Measurements from ENCODE around the gene PLCG2. TPM values are rescaled to one million over a fixed set of nuclear protein-coding genes. Genes with fewer than 3 reads are reported as not detected.

The PLCG2 gene
- total and polyA plus RNA-seq, 2 of the 8 experiments (the other 6 are each of a cell fraction or from before 2014, with no cell fraction given) = 6.1 to 6.9 TPM

GRCh38 chr16:81754858-81755257 lies 24.2 kb upstream of the PLCG2 start:
- CTCF ChIA-PET (ENCODE audit: partially characterized antibody) = interaction anchor here (1.1 to 1.8 kb wide), 5 partner anchors 41 to 389 kb away, joined by 3 to 6 read pairs (median 3); no protein-coding TSS in a partner anchor

More at GRCh38 chr16:81754858-81755257, 24.2 kb upstream of the PLCG2 start:
- no peak overlapping the region for H2BK5ac ChIP-seq (ENCODE audit: low read depth, low read length)
- no peaks in the 10 kb centered on the region for H3K79me2 ChIP-seq (ENCODE audit: control insufficient read depth in 1 of 2, insufficient read depth in 2 of 2, low read length in 2 of 2)
- TF ChIP-seq POU5F1 (IDR thresholded peaks at IDR 0.05; ENCODE audit: low read depth, low read length) = no peak
- no peak for TF ChIP-seq SP2 (IDR thresholded peaks at IDR 0.05; ENCODE audit: low read length)
- TF ChIP-seq KDM5A (IDR thresholded peaks at IDR 0.05; ENCODE audit: low read length) = no peak
- no peak for TF ChIP-seq BACH1 (IDR thresholded peaks at IDR 0.05; ENCODE audit: low read length)
- TF ChIP-seq, protein P1, sequence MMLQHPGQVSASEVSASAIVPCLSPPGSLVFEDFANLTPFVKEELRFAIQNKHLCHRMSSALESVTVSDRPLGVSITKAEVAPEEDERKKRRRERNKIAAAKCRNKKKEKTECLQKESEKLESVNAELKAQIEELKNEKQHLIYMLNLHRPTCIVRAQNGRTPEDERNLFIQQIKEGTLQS (IDR thresholded peaks at IDR 0.05; ENCODE audit: insufficient read depth, low read depth, low read length) = no peak
- no peak for TF ChIP-seq GABPA (IDR thresholded peaks at IDR 0.05; ENCODE audit: borderline replicate concordance, insufficient read depth, low read length)
- no peak for TF ChIP-seq CTCF (IDR thresholded peaks at IDR 0.05; ENCODE audit: control extremely low read depth in 1 of 3, insufficient read depth in 1 of 3, low read depth in 1 of 3, low read length in 3 of 3)
- no peak overlapping the region for H3K14ac ChIP-seq (ENCODE audit: insufficient read length)
- H3K27ac ChIP-seq (ENCODE audit: low read depth, low read length) = no peak overlapping the region
- H3K27me3 ChIP-seq (replicated peaks in 1 of 4; ENCODE audit: control insufficient read depth in 3 of 4, extremely low read depth in 1 of 4, insufficient read depth in 3 of 4, low read length in 3 of 4) = no peaks in the 10 kb centered on the region
- H4K91ac ChIP-seq (replicated peaks; ENCODE audit: insufficient read length, low read length) = no peak overlapping the region
- no peak overlapping the region for H3K56ac ChIP-seq (replicated peaks; ENCODE audit: insufficient read length, low read depth, low read length)
- H3K36me3 ChIP-seq (ENCODE audit: control insufficient read depth in 2 of 4, insufficient read depth in 4 of 4, low read length in 3 of 4) = no peaks in the 10 kb centered on the region
- no peak overlapping the region for H3K4ac ChIP-seq (replicated peaks; ENCODE audit: insufficient read length, low read depth, low read length)
- no peak overlapping the region for H3K4me2 ChIP-seq (ENCODE audit: insufficient read depth in 1 of 2, low read depth in 2 of 2, low read length in 2 of 2)
- 100% methylated on average over 1 of the region's 1 CpG; no CpG with 5 or more reads in 1 of the 2 experiments for WGBS, 2 experiments (ENCODE audit: extremely low coverage in 1 of 2, insufficient coverage in 1 of 2, insufficient read length in 1 of 2, insufficient replicate concordance in 2 of 2, low coverage in 1 of 2, low lambda C conversion rate in 2 of 2, missing lambda C conversion rate in 1 of 2)
- H3K9me3 ChIP-seq (ENCODE audit: insufficient read depth in 2 of 2, low read depth in 1 of 2, low read length in 1 of 2) = no peaks in the 10 kb centered on the region
- FAIRE-seq (no peak), DNase-seq (ENCODE audit: low read depth in 1 of 2, low spot score in 2 of 2) (no peak)
- H2AFZ ChIP-seq (ENCODE audit: low read length) = no peak overlapping the region
- no peak overlapping the region for H3K9ac ChIP-seq (replicated peaks in 1 of 4; ENCODE audit: extremely low read depth in 1 of 4, low read depth in 3 of 4, low read length in 3 of 4)
- no peak overlapping the region for H2BK12ac ChIP-seq (ENCODE audit: low read depth, low read length)
- no peak overlapping the region for H3K23ac ChIP-seq (ENCODE audit: insufficient read length)
- H2AK5ac ChIP-seq (ENCODE audit: low read depth, low read length) = no peak overlapping the region
- H2BK120ac ChIP-seq (replicated peaks; ENCODE audit: low read depth, low read length) = no peak overlapping the region
- no peak overlapping the region for H3K4me3 ChIP-seq (ENCODE audit: extremely low read depth in 1 of 4, insufficient read depth in 2 of 4, low read depth in 3 of 4, low read length in 4 of 4)
- POLR2A ChIA-PET (ENCODE audit: partially characterized antibody) = no interaction called here
- no peak overlapping the region for H2BK15ac ChIP-seq (ENCODE audit: low read length)
- H2BK20ac ChIP-seq (ENCODE audit: low read length) = no peak overlapping the region
- H3K4me1 ChIP-seq (replicated peaks in 1 of 4; ENCODE audit: control insufficient read depth in 3 of 4, insufficient read depth in 4 of 4, low read length in 3 of 4) = no peaks in the 10 kb centered on the region; a peak in 1 of 7 replicates
- H4K8ac ChIP-seq (ENCODE audit: extremely low read depth, insufficient read depth, low read length) = no peak overlapping the region
- H3K18ac ChIP-seq (ENCODE audit: extremely low read depth, low read length) = no peak overlapping the region
- no peaks in the 10 kb centered on the region; the same call in 1 of the 2 replicates for H3K23me2 ChIP-seq (ENCODE audit: low read depth, low read length)
- no peaks in the 10 kb centered on the region for H4K20me1 ChIP-seq (replicated peaks in 1 of 2; ENCODE audit: control insufficient read depth in 1 of 2, insufficient read depth in 2 of 2, low read length in 2 of 2)
- no peak overlapping the region for H4K5ac ChIP-seq (ENCODE audit: insufficient read length, low read depth, low read length)
- no peaks in the 10 kb centered on the region for H3K79me1 ChIP-seq (ENCODE audit: low read depth, low read length)
